ENCODE results near the gene NUP58. TPM values are rescaled to one million over a fixed set of nuclear protein-coding genes. Genes with fewer than 3 reads are reported as not detected.

Gene NUP58
- total RNA-seq, 3 donors from 2014 or later: 35.0 to 81.5 (median 68.2) TPM

- H3K9me3 ChIP-seq: no peaks in the 10 kb centered on the region
- intact Hi-C loops (cut with DNase I; ENCODE audit: low total_unique reads): no loop called here
- peaks cover 0 to 4% of the 10 kb centered on the region in 2 donors for H3K4me1 ChIP-seq
- H3K27me3 ChIP-seq: no peaks in the 10 kb centered on the region
- TF ChIP-seq POLR2A (IDR thresholded peaks at IDR 0.05) (no peak), CTCF (IDR thresholded peaks at IDR 0.05) (no peak), POLR2AphosphoS5 (IDR thresholded peaks at IDR 0.05) (no peak)
- H3K27ac ChIP-seq: no peak overlapping the region
- DNase-seq (ENCODE audit: low spot score in 2 of 2): no peak
- no peak overlapping the region for H3K4me3 ChIP-seq
- H3K36me3 ChIP-seq: no peaks in the 10 kb centered on the region
Observed at GRCh38 chr13:25288966-25289365, 12.5 kb upstream of the NUP58 start.

DNA sequence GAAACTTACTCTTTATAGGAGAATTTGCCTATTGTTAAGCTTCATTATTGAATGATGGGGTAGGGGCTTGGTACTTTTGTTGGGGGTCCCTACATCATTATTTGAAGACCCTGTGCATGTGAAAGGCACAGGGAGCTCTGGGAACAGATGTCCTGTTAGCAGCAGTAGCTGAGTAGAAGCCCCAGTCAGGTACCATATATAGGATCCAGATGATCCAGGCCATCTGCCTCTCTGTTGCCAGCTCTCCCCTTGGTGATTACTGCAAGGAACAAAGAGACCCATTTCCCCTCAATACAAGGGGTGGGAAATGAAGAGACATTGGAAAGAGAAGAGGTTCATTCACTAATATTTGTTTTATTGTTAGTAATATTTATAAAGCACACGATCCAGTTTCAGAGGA lies 9.7 kb upstream of the NUP58 start:
- Histone ChIP-seq H3K27me3 (peaks cover 0 to 9% of the 10 kb centered on the region in 2 donors), H3K4me3 (no peak overlapping the region), H3K36me3 (no peaks in the 10 kb centered on the region), H3K9me3 (no peaks in the 10 kb centered on the region), H3K27ac (no peak overlapping the region), H3K4me1 (no peaks in the 10 kb centered on the region)
- TF ChIP-seq POLR2A (IDR thresholded peaks at IDR 0.05) (no peak), POLR2AphosphoS5 (IDR thresholded peaks at IDR 0.05) (no peak), CTCF (IDR thresholded peaks at IDR 0.05) (no peak)
- DNase-seq (ENCODE audit: low spot score in 2 of 2): no peak
- intact Hi-C loops (cut with DNase I; ENCODE audit: low total_unique reads): no loop called here

DNA sequence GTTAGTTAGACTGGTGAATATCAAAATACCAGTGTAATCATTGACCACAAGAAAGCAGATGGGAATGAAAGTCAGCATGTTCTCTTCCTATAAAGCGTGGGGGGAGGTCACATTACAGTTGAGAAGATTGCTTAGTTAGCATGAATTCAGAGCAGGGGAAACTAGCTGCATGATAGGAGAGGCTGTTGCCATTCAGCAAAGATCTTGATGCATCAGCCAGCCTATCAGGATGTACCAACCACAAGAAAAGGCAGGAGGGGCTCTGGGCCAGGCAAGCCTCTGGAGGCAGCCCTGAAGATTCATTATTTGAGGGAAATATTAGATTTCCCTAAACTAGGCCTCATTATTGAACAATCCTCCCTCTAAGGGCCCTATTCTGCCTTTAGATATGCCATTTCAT lies 9.1 kb upstream of the NUP58 start:
- no peaks in the 10 kb centered on the region for H3K36me3 ChIP-seq
- peaks cover 0 to 9% of the 10 kb centered on the region in 2 donors for H3K27me3 ChIP-seq
- no peak overlapping the region for H3K27ac ChIP-seq
- H3K4me3 ChIP-seq: no peak overlapping the region
- H3K9me3 ChIP-seq: no peaks in the 10 kb centered on the region
- TF ChIP-seq CTCF (IDR thresholded peaks at IDR 0.05) (no peak), POLR2A (IDR thresholded peaks at IDR 0.05) (no peak), POLR2AphosphoS5 (IDR thresholded peaks at IDR 0.05) (no peak)
- no peak for DNase-seq (ENCODE audit: low spot score in 2 of 2)
- H3K4me1 ChIP-seq: no peaks in the 10 kb centered on the region
- intact Hi-C loops (cut with DNase I; ENCODE audit: low total_unique reads): no loop called here

- intact Hi-C loops (cut with DNase I; ENCODE audit: low total_unique reads): no loop called here
- TF ChIP-seq POLR2A (IDR thresholded peaks at IDR 0.05) (no peak), POLR2AphosphoS5 (IDR thresholded peaks at IDR 0.05) (no peak), CTCF (IDR thresholded peaks at IDR 0.05) (no peak)
- no peak for DNase-seq (ENCODE audit: low spot score in 2 of 2)
Observed at GRCh38 chr13:25295228-25295627, 6.2 kb upstream of the NUP58 start.

DNA sequence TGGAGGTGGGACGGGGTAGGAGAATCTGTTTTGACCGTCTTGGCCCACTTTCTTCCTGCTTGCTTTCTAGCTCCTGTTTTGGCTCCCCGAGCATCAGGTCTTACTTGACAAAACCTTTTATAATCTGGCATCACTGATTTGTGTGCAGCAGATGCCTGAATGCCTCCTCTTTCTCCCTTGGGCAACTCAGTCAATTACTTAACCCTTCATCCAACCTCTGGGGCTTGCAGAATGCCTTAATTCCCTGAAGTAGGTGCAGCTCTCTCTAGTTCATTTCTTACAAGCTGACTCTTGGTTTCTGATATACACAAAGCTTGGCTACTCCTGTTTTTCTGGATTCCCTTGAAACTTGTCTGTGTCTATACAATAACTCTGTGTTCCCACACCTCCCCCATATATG lies 5.7 kb upstream of the NUP58 start:
- TF ChIP-seq POLR2A (IDR thresholded peaks at IDR 0.05) (no peak), CTCF (IDR thresholded peaks at IDR 0.05) (no peak), POLR2AphosphoS5 (IDR thresholded peaks at IDR 0.05) (no peak)
- Histone ChIP-seq H3K4me1 (no peaks in the 10 kb centered on the region), H3K9me3 (no peaks in the 10 kb centered on the region), H3K27me3 (peaks cover 0 to 9% of the 10 kb centered on the region in 2 donors), H3K27ac (no peak overlapping the region), H3K4me3 (no peak overlapping the region), H3K36me3 (no peaks in the 10 kb centered on the region)
- intact Hi-C loops (cut with DNase I; ENCODE audit: low total_unique reads): no loop called here
- no peak for DNase-seq (ENCODE audit: low spot score in 2 of 2)

More at GRCh38 chr13:25295228-25295627, 6.2 kb upstream of the NUP58 start:
- H3K27me3 ChIP-seq: peaks cover 0 to 9% of the 10 kb centered on the region in 2 donors
- no peak overlapping the region for H3K4me3 ChIP-seq
- H3K36me3 ChIP-seq: no peaks in the 10 kb centered on the region
- H3K27ac ChIP-seq: no peak overlapping the region
- no peaks in the 10 kb centered on the region for H3K9me3 ChIP-seq
- no peaks in the 10 kb centered on the region for H3K4me1 ChIP-seq

All from breast epithelium (tissue), 4 donors.